ENCODE results near the gene SLC9A3.
"Not testable (repeated sequence)": the region's sequence is repeated elsewhere in the genome, so short reads cannot be mapped to it uniquely, and the experiment has no call there.

Gene SLC9A3

GRCh38 chr5:524234-524972 lies at the start of gene SLC9A3:
Gene SLC9A3 (minus strand): TSS chr5:524449.
- DNase-seq (ENCODE audit: low read depth), result no peak

GRCh38 chr5:573976-574375 lies 49.7 kb upstream of the SLC9A3 start:
- no peak for DNase-seq (ENCODE audit: low read depth)

DNA sequence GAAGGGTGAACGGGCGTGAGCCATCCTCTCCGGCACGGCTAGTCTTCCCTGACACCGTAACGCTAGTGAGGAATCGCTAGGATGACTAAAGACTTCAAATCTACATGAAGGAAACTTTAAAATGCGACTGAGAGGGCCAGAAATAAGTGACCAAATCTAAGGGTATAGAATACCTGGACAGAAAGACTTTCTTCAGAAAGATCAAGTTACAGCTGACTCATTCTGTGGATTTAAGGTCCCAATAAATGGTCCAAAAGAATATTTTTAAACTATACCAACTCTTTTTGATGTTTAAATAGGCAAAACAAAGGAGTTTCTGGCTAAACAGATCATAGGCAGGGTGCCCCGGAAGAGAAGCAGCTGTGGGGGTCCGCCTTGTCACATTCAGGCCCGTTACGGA lies 49.0 kb upstream of the SLC9A3 start:
- no peak for DNase-seq (ENCODE audit: low read depth)

DNA sequence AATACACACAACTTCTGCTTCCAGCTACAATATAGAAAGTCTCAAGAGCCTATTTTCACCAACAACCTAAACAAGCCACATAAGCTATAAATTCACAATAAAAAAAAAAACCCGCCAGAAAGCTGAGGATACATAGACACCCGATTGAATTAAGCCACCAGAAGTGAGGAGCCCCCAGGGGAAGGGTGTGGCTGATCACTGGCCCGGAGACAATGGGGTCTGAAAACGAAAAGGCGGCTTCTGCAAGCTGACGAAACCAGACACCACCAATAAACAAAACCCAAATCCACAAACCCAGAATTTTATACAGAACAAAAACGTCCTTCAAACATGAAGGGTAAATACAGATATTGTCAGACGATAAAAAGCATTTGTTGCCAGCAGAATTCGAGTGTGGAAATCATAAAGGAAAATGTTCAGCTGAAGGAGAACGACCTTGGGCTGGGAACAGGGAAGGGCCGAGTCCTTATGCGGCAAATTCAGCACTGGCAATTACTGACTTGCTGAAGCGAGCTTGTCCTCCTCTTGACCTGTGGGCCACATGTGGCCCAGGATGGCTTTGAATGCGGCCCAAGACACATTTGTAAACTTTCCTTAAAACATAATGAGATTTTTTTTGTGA lies 48.3 kb upstream of the SLC9A3 start:
- DNase-seq (ENCODE audit: low read depth), result no peak

- no peak for DNase-seq (ENCODE audit: low read depth)
Observed at GRCh38 chr5:571791-572190, 47.5 kb upstream of the SLC9A3 start.

DNA sequence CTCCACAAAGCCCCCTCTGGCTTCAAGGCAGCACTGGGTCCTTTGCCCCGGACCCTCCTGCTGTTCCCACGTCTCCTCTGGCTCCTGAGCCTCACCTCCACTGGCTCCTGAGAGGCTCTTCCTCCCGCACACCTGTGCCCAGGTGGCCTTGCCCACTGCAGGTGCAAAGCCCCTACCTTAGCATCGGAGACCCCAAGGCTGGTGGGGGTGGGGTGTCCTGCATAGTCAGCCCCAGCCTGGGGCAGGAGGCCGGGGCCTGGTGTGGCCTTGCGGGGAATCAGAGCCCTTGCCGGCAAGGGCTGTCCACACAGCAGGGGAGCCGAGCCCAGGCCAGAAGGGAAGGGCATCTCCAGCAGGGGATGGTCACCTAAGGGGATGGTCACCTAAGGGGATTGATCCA lies 46.6 kb upstream of the SLC9A3 start:
- no peak for DNase-seq (ENCODE audit: low read depth)

GRCh38 chr5:570446-570845 lies 46.2 kb upstream of the SLC9A3 start:
- DNase-seq (ENCODE audit: low read depth), result no peak

DNA sequence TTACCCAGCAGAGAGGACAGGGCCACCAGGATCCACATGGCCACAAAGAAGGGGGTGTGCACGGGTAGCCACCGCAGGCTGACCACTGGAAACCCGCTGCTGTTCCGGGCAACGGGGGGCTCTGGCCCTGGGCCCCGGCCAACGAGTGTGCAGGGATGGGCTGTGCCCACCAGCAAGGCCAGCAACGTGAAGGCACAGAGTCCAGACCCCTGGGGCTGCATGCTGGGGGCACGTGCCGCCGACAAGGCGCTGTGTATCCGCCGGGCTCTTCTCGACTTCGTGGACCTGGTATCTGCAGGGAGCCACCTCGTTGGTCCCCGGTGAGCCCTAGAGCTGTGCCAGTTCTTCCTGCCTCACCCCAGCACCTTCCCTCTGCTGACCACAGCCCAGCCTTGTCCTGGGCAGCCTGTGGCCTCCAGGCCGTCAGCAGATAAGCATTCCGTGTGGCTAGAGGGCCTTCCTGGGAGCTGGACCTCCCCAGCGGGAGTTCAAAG lies 45.7 kb upstream of the SLC9A3 start:
- no peak for DNase-seq (ENCODE audit: low read depth)

DNA sequence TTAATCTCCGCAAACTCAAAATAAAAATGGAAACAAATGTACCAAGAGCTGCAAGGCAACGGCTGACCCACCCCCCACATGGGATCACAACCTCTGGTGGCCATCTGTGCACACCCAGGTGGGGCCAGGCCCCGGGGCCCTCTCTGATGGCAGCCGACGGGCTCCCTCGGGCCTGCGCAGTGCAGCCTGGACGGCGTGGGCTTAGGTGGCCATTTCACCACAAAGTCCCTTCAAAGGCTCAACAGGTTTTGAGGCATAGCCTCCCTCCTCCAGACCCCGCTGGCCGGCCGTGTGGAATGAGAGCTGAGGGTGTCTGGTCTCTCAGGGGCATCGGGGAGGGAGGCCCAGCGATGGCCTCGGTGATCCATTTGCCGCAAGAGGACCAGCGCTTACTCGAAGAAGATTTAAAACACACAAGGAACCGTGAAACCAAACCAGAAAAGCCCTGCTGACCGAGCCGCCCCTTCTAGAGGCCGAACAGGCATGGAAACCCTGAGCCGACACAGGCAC lies 45.2 kb upstream of the SLC9A3 start:
- DNase-seq (ENCODE audit: low read depth), result no peak

DNA sequence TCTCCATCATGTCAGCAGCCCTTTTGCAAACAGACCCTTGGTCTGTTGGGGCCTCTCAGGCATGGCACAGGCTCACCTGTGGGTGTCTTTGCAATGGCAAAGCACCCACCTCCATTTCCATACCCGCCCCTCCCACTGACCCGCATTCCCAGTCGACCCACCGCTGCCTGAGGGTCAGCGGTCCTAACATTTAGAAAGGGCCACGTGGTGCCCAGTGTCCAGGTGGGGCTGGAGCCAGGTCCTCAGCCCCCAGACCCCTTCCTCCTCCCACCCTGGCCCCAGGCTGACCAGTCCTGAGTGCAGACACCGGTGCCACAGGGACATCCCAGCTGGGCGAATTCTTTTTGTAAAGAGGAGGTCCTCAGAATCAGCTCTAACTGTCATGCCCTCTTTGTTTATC lies 44.6 kb upstream of the SLC9A3 start:
- DNase-seq (ENCODE audit: low read depth), result no peak

DNA sequence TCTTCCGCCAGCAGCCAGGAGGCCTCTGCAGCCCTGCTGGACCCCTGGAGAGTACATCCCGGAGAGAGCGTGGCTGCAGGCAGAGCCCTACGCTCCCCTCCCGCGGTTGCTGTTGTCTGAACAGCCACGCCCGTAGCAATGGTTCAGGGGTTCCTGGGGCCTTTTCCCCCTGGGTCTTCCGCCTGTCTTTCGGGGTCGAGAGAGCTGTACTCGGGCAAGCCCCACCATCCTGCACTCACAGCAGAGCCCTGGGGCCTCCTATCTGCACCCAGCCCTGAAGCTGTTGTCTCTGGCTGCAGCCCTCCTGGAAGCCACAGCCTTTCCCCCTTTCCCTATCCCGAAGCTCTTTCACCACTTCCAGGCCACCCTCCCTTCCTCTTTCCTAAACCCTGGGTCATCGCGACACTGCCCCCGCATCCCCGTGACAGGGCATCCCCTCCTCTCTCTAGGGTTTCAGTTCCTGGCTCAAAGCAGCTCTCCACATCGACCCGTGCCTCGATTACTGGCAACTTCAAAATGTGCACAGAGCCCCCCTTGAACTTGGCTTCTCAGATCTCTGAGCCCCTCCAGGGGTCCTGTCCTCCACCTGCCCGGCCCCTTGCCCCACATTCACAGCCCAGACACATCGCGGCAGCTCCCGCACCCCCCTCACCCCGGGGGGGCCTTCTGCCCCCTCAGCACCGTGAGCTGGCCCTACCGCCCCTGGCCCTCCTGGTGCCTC lies 44.0 kb upstream of the SLC9A3 start:
- no peak for DNase-seq (ENCODE audit: low read depth)

GRCh38 chr5:567664-568060 lies 43.4 kb upstream of the SLC9A3 start:
- no peak for DNase-seq (ENCODE audit: low read depth)

DNA sequence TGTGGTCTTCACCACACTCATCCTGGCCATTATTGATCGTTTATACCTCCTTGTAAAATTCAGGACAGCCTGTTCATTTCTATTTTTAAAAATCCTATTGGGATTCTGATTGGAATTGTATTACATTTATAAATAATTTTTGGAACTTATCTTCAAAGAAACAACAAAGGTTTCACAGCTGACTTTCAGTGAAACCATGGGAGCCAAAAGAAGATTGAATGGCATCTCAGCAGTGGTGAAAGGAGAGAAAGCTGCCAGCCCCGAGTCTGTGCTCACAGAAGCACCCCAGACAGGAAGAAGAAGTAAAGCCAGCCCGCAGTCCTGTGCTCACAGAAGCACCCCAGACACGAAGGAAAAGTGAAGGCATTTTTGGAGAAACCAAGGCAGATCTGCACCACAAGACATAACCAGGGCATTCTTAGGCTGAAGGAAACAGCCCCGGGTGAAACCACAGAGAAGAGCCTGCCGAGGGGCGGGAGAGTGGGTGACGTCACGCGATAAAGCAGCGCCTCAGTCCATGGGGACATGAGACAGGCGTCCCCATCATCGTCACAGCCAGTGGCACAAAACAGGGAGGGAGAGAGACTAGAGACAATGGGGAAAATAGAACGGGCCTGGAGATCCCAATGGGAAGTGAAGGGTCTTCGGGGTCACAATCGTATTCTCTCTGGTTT lies 42.5 kb upstream of the SLC9A3 start:
- no peak for DNase-seq (ENCODE audit: low read depth)

DNA sequence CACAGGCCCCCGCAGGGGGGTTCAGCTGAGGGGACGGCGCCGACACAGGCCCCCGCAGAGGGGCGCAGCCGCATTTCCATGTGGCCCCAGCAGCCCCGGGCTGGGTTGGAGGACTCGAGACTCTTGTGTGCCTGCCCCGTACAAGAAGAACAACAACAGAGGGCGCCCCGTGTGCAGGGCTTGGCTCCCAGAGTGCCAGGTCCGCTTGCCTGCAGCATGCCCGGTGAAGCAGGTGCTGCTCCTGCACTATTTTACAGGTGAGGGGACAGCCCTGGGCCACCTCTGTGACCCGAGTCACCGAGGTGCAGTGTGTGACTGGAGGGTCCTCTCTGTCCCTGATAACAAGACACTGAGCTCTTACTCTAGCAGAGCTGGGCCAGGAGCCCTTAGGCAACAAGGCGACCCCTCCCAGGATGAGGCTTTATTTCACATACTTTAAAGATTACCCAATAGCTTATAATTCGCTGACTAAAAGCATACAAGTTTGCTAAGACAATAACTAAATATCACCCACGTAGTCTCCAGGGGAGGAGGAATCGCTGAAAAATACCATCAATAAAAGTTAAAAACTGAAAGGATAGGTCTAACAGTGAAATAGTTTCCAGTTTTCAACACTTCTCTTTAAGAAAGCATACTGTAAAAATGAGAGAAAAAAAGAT lies 41.7 kb upstream of the SLC9A3 start:
- no peak for DNase-seq (ENCODE audit: low read depth)

DNA sequence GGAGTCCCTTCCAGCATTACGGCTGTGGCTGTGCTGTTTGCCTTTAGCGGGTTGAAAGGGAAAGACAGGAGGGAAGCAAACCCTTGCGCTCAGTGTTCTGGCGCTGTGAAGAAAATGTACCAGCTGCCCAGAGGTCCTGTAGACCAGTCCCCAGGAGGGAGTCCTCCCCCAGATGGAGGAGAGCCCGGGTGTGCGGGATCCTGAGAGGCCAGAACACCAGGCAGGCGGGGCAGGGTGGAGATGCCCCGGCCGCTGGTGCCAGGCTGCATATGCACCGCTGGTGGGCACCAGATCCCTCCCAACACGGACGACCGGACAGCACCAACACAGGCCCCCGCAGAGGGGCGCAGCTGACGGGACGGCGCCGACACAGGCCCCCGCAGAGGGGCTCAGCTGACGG lies 37.2 kb upstream of the SLC9A3 start:
- no peak for DNase-seq (ENCODE audit: low read depth)

DNA sequence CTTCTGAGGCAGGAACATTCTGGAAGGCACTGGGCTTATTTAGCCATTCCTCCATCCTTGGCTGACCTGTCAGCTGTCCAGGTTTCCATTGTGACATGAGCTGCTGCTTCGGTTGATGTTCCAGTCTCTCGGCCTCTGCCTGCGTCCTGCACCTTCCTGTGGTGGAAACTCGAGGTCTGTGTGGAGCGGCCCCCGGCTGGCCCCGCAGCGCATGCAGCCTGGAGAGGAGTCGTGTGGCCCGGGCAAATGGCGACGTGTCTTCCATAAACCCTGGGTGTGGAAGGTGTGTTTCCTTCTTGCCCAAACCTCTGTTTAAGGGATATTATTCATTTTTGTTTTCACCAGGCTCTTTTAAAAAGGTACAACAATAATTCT lies 36.5 kb upstream of the SLC9A3 start:
- DNase-seq (ENCODE audit: low read depth), result no peak

DNA sequence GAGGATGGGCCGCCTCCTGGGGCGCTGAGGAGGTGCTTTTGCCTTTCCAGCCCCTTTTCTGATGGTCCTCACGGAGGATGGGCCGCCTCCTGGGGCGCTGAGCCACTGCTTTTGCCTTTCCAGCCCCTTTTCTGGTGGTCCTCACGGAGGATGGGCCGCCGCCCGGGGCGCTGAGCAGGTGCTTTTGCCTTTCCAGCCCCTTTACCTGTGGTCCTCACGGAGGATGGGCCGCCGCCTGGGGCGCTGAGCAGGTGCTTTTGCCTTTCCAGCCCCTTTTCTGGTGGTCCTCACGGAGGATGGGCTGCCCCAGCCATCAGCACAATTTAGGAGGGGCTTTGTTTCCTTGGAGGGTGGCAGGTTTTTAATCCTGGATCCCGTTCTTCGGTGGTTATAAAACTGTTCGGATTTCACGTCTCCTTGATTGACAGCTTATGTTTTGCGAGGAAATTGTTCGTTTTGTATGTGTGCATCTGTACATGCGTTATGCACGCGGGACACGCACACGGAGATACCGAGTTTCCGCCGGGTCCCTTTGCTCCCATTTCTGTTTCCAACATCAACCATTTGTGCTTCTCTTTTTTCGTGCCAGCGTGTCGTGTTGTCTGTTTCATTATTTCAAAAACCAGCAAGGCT lies 34.7 kb upstream of the SLC9A3 start:
- DNase-seq (ENCODE audit: low read depth), result no peak

GRCh38 chr5:558326-558725 lies 34.1 kb upstream of the SLC9A3 start:
- DNase-seq (ENCODE audit: low read depth), result no peak

- DNase-seq (ENCODE audit: low read depth), result not testable (repeated sequence)
Observed at GRCh38 chr5:557917-558316, 33.7 kb upstream of the SLC9A3 start.

- no peak for DNase-seq (ENCODE audit: low read depth)
Observed at GRCh38 chr5:556909-557441, 32.7 kb upstream of the SLC9A3 start.

DNA sequence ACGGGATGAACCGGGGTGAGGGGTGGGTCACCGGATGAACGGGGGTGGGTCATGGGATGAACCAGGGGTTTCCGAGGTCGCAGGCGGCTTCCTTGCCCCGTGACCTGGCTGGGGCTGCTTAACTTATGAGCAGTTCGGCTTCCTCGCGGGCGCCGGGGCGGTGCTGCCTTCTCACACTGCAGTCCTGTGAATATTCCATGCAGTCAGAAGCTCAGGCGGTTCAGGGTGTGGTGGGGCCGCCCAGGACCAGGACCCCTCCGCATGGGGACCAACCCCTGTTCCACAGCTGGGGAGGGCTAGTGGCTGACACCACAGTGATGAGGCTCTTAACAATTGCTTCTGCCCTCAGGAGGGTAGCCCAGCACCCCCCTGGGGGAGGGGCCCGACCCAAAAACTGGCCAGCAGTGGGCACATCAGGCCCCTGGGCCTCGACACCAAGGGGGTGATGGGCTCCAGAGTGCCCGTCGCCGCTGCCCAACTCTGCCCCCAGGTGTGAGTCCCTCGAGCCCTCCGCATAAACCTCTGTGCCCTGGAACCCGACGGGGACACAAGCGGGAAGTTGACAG lies 30.9 kb upstream of the SLC9A3 start:
- DNase-seq (ENCODE audit: low read depth), result no peak
